ENCODE results near the gene BRF1.

BRF1 gene

DNA sequence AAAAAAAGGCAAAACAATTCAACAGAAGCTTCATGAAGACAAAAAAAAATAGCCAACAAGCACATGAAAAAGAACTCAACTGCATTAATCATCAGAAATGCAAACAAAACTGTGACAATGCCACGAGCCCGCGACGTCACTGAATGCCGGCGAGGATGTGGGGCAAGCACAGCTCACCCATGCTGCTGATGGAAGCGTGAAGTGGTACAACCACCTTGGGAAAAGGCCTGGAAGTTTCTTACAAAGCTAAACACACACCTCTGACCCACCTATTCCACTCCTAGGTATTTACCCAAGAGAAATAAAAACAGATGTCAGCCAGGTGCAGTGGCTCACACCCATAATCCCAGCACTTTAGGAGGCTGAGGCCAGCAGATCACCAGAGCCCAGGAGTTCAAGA, 42.0 kb downstream of the BRF1 start:
- TF ChIP-seq RAD21 (IDR thresholded peaks at IDR 0.05; ENCODE audit: low read depth) (no peak), TCF12 (IDR thresholded peaks at IDR 0.05; ENCODE audit: low read depth) (no peak), CREB1 (IDR thresholded peaks at IDR 0.05; ENCODE audit: low read depth) (no peak), NFIC (IDR thresholded peaks at IDR 0.05) (no peak), FOXM1 (IDR thresholded peaks at IDR 0.05; ENCODE audit: borderline replicate concordance, low read depth) (no peak), CEBPB (IDR thresholded peaks at IDR 0.05) (no peak), EP300 (IDR thresholded peaks at IDR 0.05; ENCODE audit: borderline replicate concordance) (no peak), TAF1 (IDR thresholded peaks at IDR 0.05; ENCODE audit: low read depth) (no peak), ZBTB7A (IDR thresholded peaks at IDR 0.05; ENCODE audit: low read depth) (no peak), TEAD4 (IDR thresholded peaks at IDR 0.05) (no peak), EGR1 (IDR thresholded peaks at IDR 0.05) (no peak), YY1 (IDR thresholded peaks at IDR 0.05; ENCODE audit: low read depth) (no peak)
- TF ChIP-seq, protein P1, sequence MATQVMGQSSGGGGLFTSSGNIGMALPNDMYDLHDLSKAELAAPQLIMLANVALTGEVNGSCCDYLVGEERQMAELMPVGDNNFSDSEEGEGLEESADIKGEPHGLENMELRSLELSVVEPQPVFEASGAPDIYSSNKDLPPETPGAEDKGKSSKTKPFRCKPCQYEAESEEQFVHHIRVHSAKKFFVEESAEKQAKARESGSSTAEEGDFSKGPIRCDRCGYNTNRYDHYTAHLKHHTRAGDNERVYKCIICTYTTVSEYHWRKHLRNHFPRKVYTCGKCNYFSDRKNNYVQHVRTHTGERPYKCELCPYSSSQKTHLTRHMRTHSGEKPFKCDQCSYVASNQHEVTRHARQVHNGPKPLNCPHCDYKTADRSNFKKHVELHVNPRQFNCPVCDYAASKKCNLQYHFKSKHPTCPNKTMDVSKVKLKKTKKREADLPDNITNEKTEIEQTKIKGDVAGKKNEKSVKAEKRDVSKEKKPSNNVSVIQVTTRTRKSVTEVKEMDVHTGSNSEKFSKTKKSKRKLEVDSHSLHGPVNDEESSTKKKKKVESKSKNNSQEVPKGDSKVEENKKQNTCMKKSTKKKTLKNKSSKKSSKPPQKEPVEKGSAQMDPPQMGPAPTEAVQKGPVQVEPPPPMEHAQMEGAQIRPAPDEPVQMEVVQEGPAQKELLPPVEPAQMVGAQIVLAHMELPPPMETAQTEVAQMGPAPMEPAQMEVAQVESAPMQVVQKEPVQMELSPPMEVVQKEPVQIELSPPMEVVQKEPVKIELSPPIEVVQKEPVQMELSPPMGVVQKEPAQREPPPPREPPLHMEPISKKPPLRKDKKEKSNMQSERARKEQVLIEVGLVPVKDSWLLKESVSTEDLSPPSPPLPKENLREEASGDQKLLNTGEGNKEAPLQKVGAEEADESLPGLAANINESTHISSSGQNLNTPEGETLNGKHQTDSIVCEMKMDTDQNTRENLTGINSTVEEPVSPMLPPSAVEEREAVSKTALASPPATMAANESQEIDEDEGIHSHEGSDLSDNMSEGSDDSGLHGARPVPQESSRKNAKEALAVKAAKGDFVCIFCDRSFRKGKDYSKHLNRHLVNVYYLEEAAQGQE (IDR thresholded peaks at IDR 0.05; ENCODE audit: low read depth): no peak
- TF ChIP-seq, protein P2, sequence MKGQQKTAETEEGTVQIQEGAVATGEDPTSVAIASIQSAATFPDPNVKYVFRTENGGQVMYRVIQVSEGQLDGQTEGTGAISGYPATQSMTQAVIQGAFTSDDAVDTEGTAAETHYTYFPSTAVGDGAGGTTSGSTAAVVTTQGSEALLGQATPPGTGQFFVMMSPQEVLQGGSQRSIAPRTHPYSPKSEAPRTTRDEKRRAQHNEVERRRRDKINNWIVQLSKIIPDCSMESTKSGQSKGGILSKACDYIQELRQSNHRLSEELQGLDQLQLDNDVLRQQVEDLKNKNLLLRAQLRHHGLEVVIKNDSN (IDR thresholded peaks at IDR 0.05): no peak
- TF ChIP-seq, protein P3, sequence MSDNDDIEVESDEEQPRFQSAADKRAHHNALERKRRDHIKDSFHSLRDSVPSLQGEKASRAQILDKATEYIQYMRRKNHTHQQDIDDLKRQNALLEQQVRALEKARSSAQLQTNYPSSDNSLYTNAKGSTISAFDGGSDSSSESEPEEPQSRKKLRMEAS (IDR thresholded peaks at IDR 0.05): no peak

DNA sequence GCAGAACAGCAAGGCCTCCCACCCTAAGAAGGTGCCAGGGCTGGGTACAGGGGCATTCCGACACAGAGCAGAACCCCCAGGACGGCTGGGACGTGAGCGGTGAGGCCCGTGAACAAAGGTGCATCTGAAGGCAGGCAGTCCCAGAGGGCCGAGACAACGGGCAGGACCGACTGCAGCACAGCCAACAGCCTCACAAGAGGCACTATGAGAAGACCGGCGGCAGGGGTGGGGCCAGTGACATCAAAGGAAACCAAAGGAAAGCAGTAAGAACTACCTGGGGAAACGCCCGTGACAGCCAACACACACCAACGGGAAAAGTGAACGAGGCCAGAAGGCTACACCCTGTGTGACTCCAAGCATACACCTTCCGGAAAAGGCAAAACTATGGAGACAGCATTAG, 43.3 kb downstream of the BRF1 start:
- TF ChIP-seq EGR1 (IDR thresholded peaks at IDR 0.05): no peak
- no peak for TF ChIP-seq CEBPB (IDR thresholded peaks at IDR 0.05)
- TF ChIP-seq TAF1 (IDR thresholded peaks at IDR 0.05; ENCODE audit: low read depth): no peak

DNA sequence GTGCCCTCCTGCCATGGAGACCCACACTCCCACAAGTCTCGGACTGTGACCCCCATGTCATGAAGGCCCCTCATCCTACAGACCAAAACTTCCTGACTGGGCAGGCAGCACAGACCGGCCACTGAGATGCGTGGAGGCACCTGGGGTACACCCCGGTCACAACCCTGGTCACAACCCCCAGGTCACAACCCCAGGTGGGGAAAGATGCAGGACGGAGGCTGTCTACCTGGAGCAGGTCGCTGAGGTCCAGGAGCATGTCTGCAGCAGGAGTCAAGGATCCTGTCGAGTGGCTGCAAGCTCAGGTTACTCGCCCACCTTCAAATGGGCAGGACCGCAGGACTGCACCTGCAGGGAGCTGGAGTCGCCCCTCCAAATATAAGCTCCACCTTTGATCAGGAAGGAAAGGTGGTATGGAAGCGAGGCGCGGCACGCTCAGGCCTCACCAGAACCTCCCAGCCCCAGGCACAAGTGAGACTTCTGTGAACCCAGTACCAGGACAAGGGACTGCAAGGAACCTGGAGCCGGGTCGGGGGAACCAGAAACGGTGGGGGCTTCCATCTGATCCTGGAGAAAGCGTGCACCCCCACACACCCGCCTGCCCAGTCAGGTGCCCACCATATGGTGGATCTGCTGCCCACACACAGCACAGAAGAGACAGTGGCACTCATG, 44.4 kb downstream of the BRF1 start:
- no peak for TF ChIP-seq TEAD4 (IDR thresholded peaks at IDR 0.05)
- no peak for TF ChIP-seq EGR1 (IDR thresholded peaks at IDR 0.05)
- TF ChIP-seq, protein P1 (IDR thresholded peaks at IDR 0.05; ENCODE audit: low read depth): no peak
- no peak for TF ChIP-seq ZBTB7A (IDR thresholded peaks at IDR 0.05; ENCODE audit: low read depth)
- TF ChIP-seq EP300 (IDR thresholded peaks at IDR 0.05; ENCODE audit: borderline replicate concordance): no peak
- TF ChIP-seq, protein P3 (IDR thresholded peaks at IDR 0.05): no peak
- no peak for TF ChIP-seq TCF12 (IDR thresholded peaks at IDR 0.05; ENCODE audit: low read depth)
- TF ChIP-seq TAF1 (IDR thresholded peaks at IDR 0.05; ENCODE audit: low read depth): no peak
- TF ChIP-seq NFIC (IDR thresholded peaks at IDR 0.05): no peak
- TF ChIP-seq RAD21 (IDR thresholded peaks at IDR 0.05; ENCODE audit: low read depth): no peak
- TF ChIP-seq FOXM1 (IDR thresholded peaks at IDR 0.05; ENCODE audit: borderline replicate concordance, low read depth): no peak
- no peak for TF ChIP-seq YY1 (IDR thresholded peaks at IDR 0.05; ENCODE audit: low read depth)
- no peak for TF ChIP-seq CREB1 (IDR thresholded peaks at IDR 0.05; ENCODE audit: low read depth)
- no peak for TF ChIP-seq CEBPB (IDR thresholded peaks at IDR 0.05)
- TF ChIP-seq, protein P2 (IDR thresholded peaks at IDR 0.05): no peak

DNA sequence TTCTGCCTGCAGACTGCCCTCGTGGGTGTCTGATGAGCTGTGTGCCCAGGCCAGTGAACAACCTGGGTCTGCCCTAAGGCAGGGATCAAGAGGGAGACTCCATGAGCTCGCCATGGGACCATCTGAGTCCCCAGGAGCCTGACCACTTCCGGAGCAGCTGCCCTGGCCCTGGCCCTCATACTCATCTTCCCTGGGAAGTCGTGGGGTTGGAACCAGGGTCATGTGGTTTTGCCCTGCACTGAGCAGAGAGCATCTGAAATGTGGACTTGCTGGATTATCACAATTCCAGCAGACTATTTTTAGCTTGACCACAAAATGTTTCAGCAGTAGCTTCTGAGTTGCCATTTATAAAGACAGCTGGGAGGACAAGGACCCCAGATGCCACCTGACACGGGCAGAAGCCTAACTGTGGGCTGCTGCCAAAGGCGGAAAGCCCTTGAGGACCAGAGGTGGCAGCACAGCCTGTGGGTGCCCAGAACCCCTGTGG, 45.7 kb downstream of the BRF1 start:
- TF ChIP-seq EP300 (IDR thresholded peaks at IDR 0.05; ENCODE audit: borderline replicate concordance) (no peak), RAD21 (IDR thresholded peaks at IDR 0.05; ENCODE audit: low read depth) (no peak), TEAD4 (IDR thresholded peaks at IDR 0.05) (no peak), NFIC (IDR thresholded peaks at IDR 0.05) (no peak), FOXM1 (IDR thresholded peaks at IDR 0.05; ENCODE audit: borderline replicate concordance, low read depth) (no peak)
- TF ChIP-seq, protein P1 (IDR thresholded peaks at IDR 0.05; ENCODE audit: low read depth): no peak

All from Ishikawa (cell line).